ENCODE results near the gene AIF1L. TPM values are rescaled to one million over a fixed set of nuclear protein-coding genes. Genes with fewer than 3 reads are reported as not detected.

The AIF1L gene
- total RNA-seq, 1 experiment from 2014 or later, result 103 TPM

GRCh38 chr9:131117762-131118145 lies 21.4 kb downstream of the AIF1L start (continued):
- no peak for TF ChIP-seq ZNF512 (CRISPR knock-in tag; IDR thresholded peaks at IDR 0.05; ENCODE audit: borderline replicate concordance)
- no peak for TF ChIP-seq TEAD4 (CRISPR knock-in tag; IDR thresholded peaks at IDR 0.05)
- TF ChIP-seq NFATC4 (CRISPR knock-in tag; IDR thresholded peaks at IDR 0.05), result no peak
- no peak for TF ChIP-seq FOXP4 (CRISPR knock-in tag; IDR thresholded peaks at IDR 0.05)
- TF ChIP-seq MAX (CRISPR knock-in tag; IDR thresholded peaks at IDR 0.05), result no peak
- no peak for TF ChIP-seq CTCF (IDR thresholded peaks at IDR 0.05)
- no peak for TF ChIP-seq SP1 (CRISPR knock-in tag; conservative IDR thresholded peaks at IDR 0.05)
- TF ChIP-seq ATF3 (CRISPR knock-in tag; conservative IDR thresholded peaks at IDR 0.05), result no peak
- no peak for TF ChIP-seq ZMAT4 (CRISPR knock-in tag; IDR thresholded peaks at IDR 0.05)
- no peak for TF ChIP-seq AR (CRISPR knock-in tag; IDR thresholded peaks at IDR 0.05)
- TF ChIP-seq ZNF232 (CRISPR knock-in tag; IDR thresholded peaks at IDR 0.05), result no peak
- TF ChIP-seq ZNF281 (CRISPR knock-in tag; IDR thresholded peaks at IDR 0.05), result no peak
- TF ChIP-seq ZNF425 (CRISPR knock-in tag; conservative IDR thresholded peaks at IDR 0.05), result no peak
- TF ChIP-seq EMX1 (CRISPR knock-in tag; IDR thresholded peaks at IDR 0.05), result no peak
- no peak for TF ChIP-seq E2F5 (CRISPR knock-in tag; IDR thresholded peaks at IDR 0.05)
